Peyer's patch (tissue), 4 donors: ENCODE data around the gene MTA3.

Source experiments
- CTCF ChIP-seq, 6 experiments: fragments of 450-650 bp in 4 of 6; fragments of 200-600 bp in 2 of 6; sonication (generic) in 1 of 6; IDR thresholded peaks; one replicate each; pipeline ENCODE4 v1.5.1; 2017 to 2019; ENCODE audit warnings: antibody characterized with exemption in 6 of 6, mild to moderate bottlenecking in 3 of 6, moderate library complexity in 1 of 6
- POLR2A ChIP-seq, 2 donors: fragments of 450-650 bp; IDR thresholded peaks; one replicate each; pipeline ENCODE4 v1.5.1; 2017; ENCODE audit warnings: antibody characterized with exemption in 2 of 2, mild to moderate bottlenecking in 2 of 2, moderate library complexity in 2 of 2

GRCh38 chr2:42794271-42795046 lies 226.0 kb downstream of the MTA3 start:
- TF ChIP-seq CTCF (IDR thresholded peaks at IDR 0.05) (peak in 4 of 6 experiments; percentile 21 to 61 (median 54)), POLR2A (IDR thresholded peaks at IDR 0.05) (peak; percentile 35 to 47)
